A673 (cell line): ENCODE data around the gene ADK. TPM values are rescaled to one million over a fixed set of nuclear protein-coding genes. Genes with fewer than 3 reads are reported as not detected.

Source experiments
- BruUV-seq: library from RNA; stranded (reverse); fragments of 400-500 nt; replicated peaks from 2 replicates; lab custom pipeline; 2021; lab: Mats Ljungman, UMichigan
- CTCF ChIA-PET: fragments of 300-600 bp; sonication (Branson Sonifier 250); formaldehyde crosslinking; loops from one replicate; lab custom pipeline; 2022; ENCODE audit warnings: antibody characterized with exemption; lab: Charles Lee
- POLR2A ChIA-PET: fragments of 300-600 bp; sonication (Branson Sonifier 250); formaldehyde crosslinking; loops from one replicate; lab custom pipeline; 2022; ENCODE audit warnings: antibody characterized with exemption; ENCODE audit not compliant: low non-redundant PET; lab: Charles Lee
- DNase-seq: peaks from one replicate; pipeline ENCODE4 v3.0.0-alpha.2; 2015; ENCODE audit warnings: low spot score
- H3K27ac ChIP-seq: fragments of 200-600 bp; sonication (generic); 2 replicates; pipeline ENCODE4 v1.5.1; 2016; ENCODE audit warnings: mixed run types, low read depth, mild to moderate bottlenecking, mixed read lengths, antibody characterized with exemption, low read length; ENCODE audit not compliant: poor library complexity, severe bottlenecking
- H3K27me3 ChIP-seq: fragments of 200-600 bp; sonication (generic); replicated peaks from 2 replicates; pipeline ENCODE4 v1.6.1; 2017; ENCODE audit warnings: mixed run types, low read depth, mild to moderate bottlenecking, mixed read lengths, antibody characterized with exemption, low read length; ENCODE audit not compliant: insufficient read depth, poor library complexity
- H3K36me3 ChIP-seq: fragments of 200-600 bp; sonication (generic); 2 replicates; pipeline ENCODE4 v1.6.1; 2016; ENCODE audit warnings: mixed run types, mild to moderate bottlenecking, mixed read lengths, antibody characterized with exemption, low read length; ENCODE audit not compliant: insufficient read depth, poor library complexity, severe bottlenecking
- H3K4me1 ChIP-seq: fragments of 200-600 bp; sonication (generic); 2 replicates; pipeline ENCODE4 v1.6.1; 2017; ENCODE audit warnings: mixed run types, mild to moderate bottlenecking, mixed read lengths, antibody characterized with exemption, low read length; ENCODE audit not compliant: insufficient read depth, poor library complexity, severe bottlenecking
- H3K4me3 ChIP-seq: fragments of 200-600 bp; sonication (generic); 2 replicates; pipeline ENCODE4 v1.5.1; 2016; ENCODE audit warnings: low read depth, mixed run types, mild to moderate bottlenecking, mixed read lengths, low read length; ENCODE audit not compliant: poor library complexity, severe bottlenecking
- H3K9me3 ChIP-seq: fragments of 200-600 bp; sonication (generic); 2 replicates; pipeline ENCODE4 v1.6.1; 2016; ENCODE audit warnings: mixed run types, low read depth, mild to moderate bottlenecking, mixed read lengths, antibody characterized with exemption, low read length; ENCODE audit not compliant: poor library complexity, severe bottlenecking
- CTCF ChIP-seq: fragments of 300-800, 200-600 bp; sonication (generic); conservative IDR thresholded peaks from 2 replicates; pipeline ENCODE4 v1.5.1; 2017; ENCODE audit warnings: low read depth, mild to moderate bottlenecking, antibody characterized with exemption, low read length, moderate library complexity, mixed read lengths
- EZH2 ChIP-seq: fragments of 200-600 bp; sonication (generic); IDR thresholded peaks from 2 replicates; pipeline ENCODE4 v1.6.1; 2017; ENCODE audit warnings: borderline replicate concordance, low read depth, mild to moderate bottlenecking, mixed read lengths, antibody characterized with exemption, low read length; ENCODE audit not compliant: poor library complexity, severe bottlenecking
- intact Hi-C: fragments of 100-400 bp; cut with micrococcal nuclease; formaldehyde crosslinking; loops from one replicate; pipeline ENCODE4 v1.10.0; 2022; ENCODE audit not compliant: unreplicated experiment
- total RNA-seq: library from RNA; stranded (reverse); gene quantifications from 2 replicates; pipeline ENCODE4 v1.2.3, GENCODE V29; 2021

Gene ADK
- total RNA-seq, 1 experiment from 2014 or later = 49.0 TPM

GRCh38 chr10:74672430-74673165, 521.6 kb downstream of the ADK start:
- intact Hi-C loops = no loop called here
- Histone ChIP-seq H3K27ac (no peak overlapping the region), H3K27me3 (no peaks in the 10 kb centered on the region), H3K4me3 (no peak overlapping the region), H3K9me3 (no peaks in the 10 kb centered on the region), H3K4me1 (peaks cover 3% of the 10 kb centered on the region), H3K36me3 (no peaks in the 10 kb centered on the region)
- no peak for DNase-seq
- ChIA-PET POLR2A (no interaction called here), CTCF (no interaction called here)
- BruUV-seq = no TSS peak
- TF ChIP-seq EZH2 (no peak), CTCF (no peak)

- ChIA-PET CTCF (no interaction called here), POLR2A (no interaction called here)
- no peak overlapping the region for H3K4me3 ChIP-seq
- BruUV-seq = no TSS peak
- H3K36me3 ChIP-seq = no peaks in the 10 kb centered on the region
- H3K9me3 ChIP-seq = no peaks in the 10 kb centered on the region
- no peak overlapping the region for H3K27ac ChIP-seq
- TF ChIP-seq EZH2 (no peak), CTCF (no peak)
- H3K4me1 ChIP-seq = peaks cover 3% of the 10 kb centered on the region
- H3K27me3 ChIP-seq = no peaks in the 10 kb centered on the region
- DNase-seq = no peak
- intact Hi-C loops = no loop called here
Measured at GRCh38 chr10:74674927-74675326, 523.9 kb downstream of the ADK start.

- no peak for DNase-seq
- Histone ChIP-seq H3K36me3 (no peaks in the 10 kb centered on the region), H3K27me3 (no peaks in the 10 kb centered on the region), H3K9me3 (no peaks in the 10 kb centered on the region), H3K27ac (no peak overlapping the region), H3K4me1 (peaks cover under 1% of the 10 kb centered on the region), H3K4me3 (no peak overlapping the region)
- intact Hi-C loops = no loop called here
- CTCF ChIA-PET = no interaction called here
- no peak for TF ChIP-seq EZH2
- POLR2A ChIA-PET = no interaction called here
- no TSS peak for BruUV-seq
Measured at GRCh38 chr10:74675484-74675883, 524.5 kb downstream of the ADK start.
